Karpas-422 (cell line): Measurements from ENCODE around the gene RLBP1. TPM values are rescaled to one million over a fixed set of nuclear protein-coding genes. Genes with fewer than 3 reads are reported as not detected.

Source experiments
- DNase-seq: peaks from one replicate; pipeline ENCODE4 v3.0.0-alpha.2; 2015
- H2AFZ ChIP-seq: fragments of 200-600 bp; sonication (generic); 2 replicates; pipeline ENCODE4 v1.6.1; 2014; ENCODE audit warnings: antibody characterized with exemption, low read length, mixed read lengths
- H3K27ac ChIP-seq: fragments of 200-600 bp; sonication (generic); 2 replicates; pipeline ENCODE4 v1.5.1; 2014; ENCODE audit warnings: mild to moderate bottlenecking, low read length, moderate library complexity
- H3K27me3 ChIP-seq: fragments of 200-600 bp; sonication (generic); 2 replicates; pipeline ENCODE4 v1.6.1; 2014; ENCODE audit warnings: low read length, mixed read lengths
- H3K36me3 ChIP-seq: fragments of 200-600 bp; sonication (generic); 2 replicates; pipeline ENCODE4 v1.6.1; 2014; ENCODE audit warnings: low read length, mixed read lengths; ENCODE audit not compliant: insufficient read depth
- H3K4me1 ChIP-seq: fragments of 200-600 bp; sonication (generic); 2 replicates; pipeline ENCODE4 v1.6.1; 2014; ENCODE audit warnings: mild to moderate bottlenecking, low read length, mixed read lengths
- H3K4me2 ChIP-seq: fragments of 200-600 bp; sonication (generic); 2 replicates; pipeline ENCODE4 v1.6.1; 2014; ENCODE audit warnings: low read length, low read depth, mild to moderate bottlenecking; ENCODE audit not compliant: poor library complexity, severe bottlenecking
- H3K4me3 ChIP-seq: fragments of 200-600 bp; sonication (generic); 2 replicates; pipeline ENCODE4 v1.5.1; 2014; ENCODE audit warnings: mild to moderate bottlenecking, antibody characterized with exemption, low read length, mixed read lengths
- H3K79me2 ChIP-seq: fragments of 200-600 bp; sonication (generic); 2 replicates; pipeline ENCODE4 v1.6.1; 2014; ENCODE audit warnings: mild to moderate bottlenecking, low read length, mixed read lengths
- H3K9ac ChIP-seq: fragments of 200-600 bp; sonication (generic); 2 replicates; pipeline ENCODE4 v1.6.0; 2014; ENCODE audit warnings: low read length
- H3K9me2 ChIP-seq: fragments of 200-600 bp; sonication (generic), shearing (Covaris generic); replicated peaks from 2 replicates; pipeline ENCODE4 v1.6.0; 2014; ENCODE audit warnings: mild to moderate bottlenecking, low read length, moderate library complexity; ENCODE audit not compliant: insufficient read depth
- H3K9me3 ChIP-seq: fragments of 300-700, 200-600 bp; sonication (generic); 2 replicates; pipeline ENCODE4 v1.6.1; 2014; ENCODE audit warnings: low read length, mixed read lengths
- H4K20me1 ChIP-seq: fragments of 200-600 bp; sonication (generic); 2 replicates; pipeline ENCODE4 v1.6.1; 2014; ENCODE audit warnings: mild to moderate bottlenecking, antibody characterized with exemption, low read length, low read depth; ENCODE audit not compliant: insufficient read depth
- total RNA-seq: library from RNA; depleted of rRNA; stranded (reverse); fragments of >200 nt; shearing (Covaris generic); gene quantifications from 2 replicates; pipeline ENCODE4 v1.2.3, GENCODE V29; 2014; ENCODE audit warnings: low replicate concordance

RLBP1 gene
- total RNA-seq, 1 experiment from 2014 or later, result not detected

- H3K4me2 ChIP-seq, result no peak overlapping the region
- H3K9me2 ChIP-seq, result no peaks in the 10 kb centered on the region
- no peaks in the 10 kb centered on the region for H3K9me3 ChIP-seq
- no peaks in the 10 kb centered on the region for H3K79me2 ChIP-seq
- no peak overlapping the region for H3K9ac ChIP-seq
- H3K36me3 ChIP-seq, result no peaks in the 10 kb centered on the region
- no peaks in the 10 kb centered on the region for H4K20me1 ChIP-seq
- H2AFZ ChIP-seq, result no peak overlapping the region
- H3K27me3 ChIP-seq, result no peaks in the 10 kb centered on the region
- DNase-seq, result peak; percentile 82
- no peak overlapping the region for H3K27ac ChIP-seq
- H3K4me1 ChIP-seq, result 0 out of 2 replicates have a peak, but pooled peaks cover 5% of the 10 kb centered on the region
- H3K4me3 ChIP-seq, result no peak overlapping the region
Observed at GRCh38 chr15:89171136-89172072, 50.0 kb downstream of the RLBP1 start.

- H2AFZ ChIP-seq, result no peak overlapping the region
- H3K9ac ChIP-seq, result no peak overlapping the region
- H3K4me3 ChIP-seq, result no peak overlapping the region
- no peaks in the 10 kb centered on the region for H3K36me3 ChIP-seq
- no peak for DNase-seq
- H3K27ac ChIP-seq, result no peak overlapping the region
- H3K79me2 ChIP-seq, result no peaks in the 10 kb centered on the region
- H4K20me1 ChIP-seq, result no peaks in the 10 kb centered on the region
- no peaks in the 10 kb centered on the region for H3K9me2 ChIP-seq
- 0 out of 2 replicates have a peak, but pooled peaks cover 5% of the 10 kb centered on the region for H3K4me1 ChIP-seq
- H3K4me2 ChIP-seq, result no peak overlapping the region
- no peaks in the 10 kb centered on the region for H3K9me3 ChIP-seq
- no peaks in the 10 kb centered on the region for H3K27me3 ChIP-seq
Observed at GRCh38 chr15:89170364-89170763, 51.0 kb downstream of the RLBP1 start.

- no peaks in the 10 kb centered on the region for H4K20me1 ChIP-seq
- no peaks in the 10 kb centered on the region for H3K9me2 ChIP-seq
- H3K9ac ChIP-seq, result no peak overlapping the region
- no peak overlapping the region for H2AFZ ChIP-seq
- no peak for DNase-seq
- no peak overlapping the region for H3K4me2 ChIP-seq
- H3K27ac ChIP-seq, result no peak overlapping the region
- H3K4me1 ChIP-seq, result 0 out of 2 replicates have a peak, but pooled peaks cover 5% of the 10 kb centered on the region
- H3K79me2 ChIP-seq, result no peaks in the 10 kb centered on the region
- no peaks in the 10 kb centered on the region for H3K9me3 ChIP-seq
- H3K4me3 ChIP-seq, result no peak overlapping the region
- no peaks in the 10 kb centered on the region for H3K36me3 ChIP-seq
- no peaks in the 10 kb centered on the region for H3K27me3 ChIP-seq
Observed at GRCh38 chr15:89168316-89168833, 53.0 kb downstream of the RLBP1 start.

DNA sequence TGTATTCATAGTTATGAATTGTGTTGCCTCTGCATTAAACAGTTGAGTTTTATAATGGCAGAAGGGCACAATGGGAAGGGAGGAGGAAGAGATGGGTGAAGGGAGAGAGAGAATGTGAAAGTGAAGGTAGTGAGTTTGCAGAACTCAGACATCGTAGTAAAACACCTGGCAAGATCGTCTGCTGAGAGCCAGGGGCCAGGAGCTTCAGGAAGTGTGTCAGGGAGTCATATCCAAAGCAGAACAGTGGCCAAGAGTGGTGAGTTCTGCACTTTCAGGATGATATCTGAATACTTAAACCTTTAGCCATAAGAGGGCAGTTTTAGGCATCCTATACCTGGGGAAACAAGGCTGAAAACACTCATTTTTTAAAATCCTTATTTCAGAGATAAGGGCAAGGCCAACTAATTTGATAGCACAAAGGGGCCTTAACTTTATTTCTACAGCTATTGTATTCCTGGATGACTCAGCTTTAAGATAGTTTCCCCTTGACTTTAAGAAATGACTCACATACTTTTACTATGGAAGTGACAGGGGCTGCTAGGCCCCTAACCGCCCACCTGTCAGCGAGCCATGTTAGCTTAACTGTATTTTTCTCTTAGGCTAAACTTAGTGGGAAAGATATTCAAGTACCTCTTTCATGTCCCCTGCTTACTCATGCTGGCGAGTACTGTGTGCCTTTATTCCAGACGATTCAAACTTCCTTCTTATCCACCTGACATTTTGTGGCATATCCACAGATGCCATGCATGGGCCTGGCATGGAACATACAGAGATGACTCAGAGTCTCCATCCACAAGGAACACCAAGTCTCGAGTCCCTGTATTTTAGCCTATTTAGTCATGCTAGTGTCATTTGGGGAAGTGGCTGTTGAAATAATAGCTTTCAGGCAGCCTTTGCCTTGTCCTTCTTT, 53.9 kb downstream of the RLBP1 start:
- H3K9me2 ChIP-seq, result no peaks in the 10 kb centered on the region
- no peaks in the 10 kb centered on the region for H3K27me3 ChIP-seq
- H3K36me3 ChIP-seq, result no peaks in the 10 kb centered on the region
- no peaks in the 10 kb centered on the region for H4K20me1 ChIP-seq
- no peak for DNase-seq
- no peaks in the 10 kb centered on the region for H3K9me3 ChIP-seq
- H3K27ac ChIP-seq, result no peak overlapping the region
- no peak overlapping the region for H3K9ac ChIP-seq
- no peak overlapping the region for H3K4me2 ChIP-seq
- no peaks in the 10 kb centered on the region for H3K79me2 ChIP-seq
- H3K4me1 ChIP-seq, result 0 out of 2 replicates have a peak, but pooled peaks cover 5% of the 10 kb centered on the region
- no peak overlapping the region for H2AFZ ChIP-seq
- no peak overlapping the region for H3K4me3 ChIP-seq

DNA sequence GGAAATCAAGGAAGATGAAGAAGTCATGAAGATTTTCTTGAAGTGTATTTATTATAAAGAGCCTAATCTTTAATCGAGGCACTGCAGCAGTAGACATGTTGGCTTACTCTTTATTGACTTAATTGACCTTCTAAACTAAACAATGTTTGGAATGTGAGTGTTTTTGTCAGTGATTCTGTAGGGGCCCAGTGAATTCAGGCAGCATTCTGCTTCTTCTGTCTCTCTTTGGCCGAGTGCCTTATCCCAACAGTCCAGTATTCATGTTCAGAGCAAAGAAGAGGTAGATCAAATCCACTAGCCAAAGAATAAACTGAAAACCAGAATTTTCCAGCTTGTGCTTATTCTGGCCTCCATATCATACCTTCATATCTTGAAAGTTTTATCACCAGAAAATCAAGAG, 55.7 kb downstream of the RLBP1 start:
- H2AFZ ChIP-seq, result no peak overlapping the region
- no peaks in the 10 kb centered on the region for H4K20me1 ChIP-seq
- no peak overlapping the region for H3K9ac ChIP-seq
- no peaks in the 10 kb centered on the region for H3K9me3 ChIP-seq
- no peak overlapping the region for H3K4me2 ChIP-seq
- H3K36me3 ChIP-seq, result no peaks in the 10 kb centered on the region
- H3K27ac ChIP-seq, result no peak overlapping the region
- H3K4me3 ChIP-seq, result no peak overlapping the region
- no peaks in the 10 kb centered on the region for H3K9me2 ChIP-seq
- H3K4me1 ChIP-seq, result 0 out of 2 replicates have a peak, but pooled peaks cover 5% of the 10 kb centered on the region
- H3K27me3 ChIP-seq, result no peaks in the 10 kb centered on the region
- no peak for DNase-seq
- H3K79me2 ChIP-seq, result no peaks in the 10 kb centered on the region

- Histone ChIP-seq H3K4me3 (no peak overlapping the region), H3K9me2 (no peaks in the 10 kb centered on the region), H2AFZ (no peak overlapping the region), H3K27ac (no peak overlapping the region), H4K20me1 (no peaks in the 10 kb centered on the region), H3K9me3 (no peaks in the 10 kb centered on the region), H3K27me3 (no peaks in the 10 kb centered on the region), H3K4me2 (no peak overlapping the region), H3K9ac (no peak overlapping the region), H3K4me1 (0 out of 2 replicates have a peak, but pooled peaks cover 5% of the 10 kb centered on the region), H3K36me3 (no peaks in the 10 kb centered on the region), H3K79me2 (no peaks in the 10 kb centered on the region)
- no peak for DNase-seq
Observed at GRCh38 chr15:89164712-89165211, 56.6 kb downstream of the RLBP1 start.

DNA sequence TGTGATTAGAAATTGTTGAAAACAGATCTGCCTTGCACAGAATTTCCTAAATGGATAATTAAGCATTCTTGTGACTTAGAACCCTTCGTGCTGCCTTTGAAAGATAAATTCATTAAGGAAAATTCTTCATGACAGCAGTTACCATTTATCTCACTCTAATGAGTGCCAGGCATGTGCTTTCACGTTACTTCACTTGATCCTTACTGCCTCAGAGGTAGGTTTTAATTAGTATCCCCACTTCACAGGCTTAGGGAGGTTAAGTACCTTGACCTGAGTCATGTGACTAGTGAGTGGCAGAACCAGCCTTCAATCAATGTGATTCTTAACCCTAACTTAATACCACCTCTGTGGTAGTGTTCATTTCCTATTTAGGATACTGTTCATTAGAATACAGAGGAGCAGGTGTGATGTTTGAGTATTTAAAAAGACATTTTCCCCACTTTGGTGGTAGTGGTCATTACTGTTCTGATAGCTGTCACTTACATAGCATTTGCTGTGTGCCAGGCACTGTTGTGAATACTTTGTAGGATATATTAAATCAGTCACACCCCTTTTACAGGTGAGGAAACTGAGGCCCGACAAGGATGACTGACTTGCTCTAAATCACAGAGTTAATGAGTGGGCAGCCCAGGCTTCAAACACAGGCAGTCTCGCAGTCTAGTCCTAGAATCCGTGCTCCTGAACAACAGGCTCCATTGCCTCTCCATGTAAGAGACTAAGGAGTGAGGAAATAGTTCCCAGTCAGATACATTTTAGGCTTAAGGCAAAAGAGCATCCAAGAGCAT, 57.9 kb downstream of the RLBP1 start:
- 0 out of 2 replicates have a peak, but pooled peaks cover 5% of the 10 kb centered on the region for H3K4me1 ChIP-seq

More for the DNA sequence above, 57.9 kb downstream of the RLBP1 start:
- Histone ChIP-seq H2AFZ (no peak overlapping the region), H3K27me3 (no peaks in the 10 kb centered on the region), H3K79me2 (no peaks in the 10 kb centered on the region), H3K9me2 (no peaks in the 10 kb centered on the region), H3K9me3 (no peaks in the 10 kb centered on the region), H3K36me3 (no peaks in the 10 kb centered on the region), H4K20me1 (no peaks in the 10 kb centered on the region), H3K27ac (no peak overlapping the region), H3K4me3 (no peak overlapping the region), H3K4me2 (no peak overlapping the region), H3K9ac (no peak overlapping the region)
- DNase-seq, result no peak
